CD4-positive, alpha-beta T cell treated with Interleukin-4 for 1 hour (primary cell): ENCODE results near the gene SLC30A7.

Experiments used
- DNase-seq, 2 donors: peaks; one replicate each; pipeline ENCODE4 v3.0.0-alpha.2; 2020 to 2022

Gene SLC30A7

DNA sequence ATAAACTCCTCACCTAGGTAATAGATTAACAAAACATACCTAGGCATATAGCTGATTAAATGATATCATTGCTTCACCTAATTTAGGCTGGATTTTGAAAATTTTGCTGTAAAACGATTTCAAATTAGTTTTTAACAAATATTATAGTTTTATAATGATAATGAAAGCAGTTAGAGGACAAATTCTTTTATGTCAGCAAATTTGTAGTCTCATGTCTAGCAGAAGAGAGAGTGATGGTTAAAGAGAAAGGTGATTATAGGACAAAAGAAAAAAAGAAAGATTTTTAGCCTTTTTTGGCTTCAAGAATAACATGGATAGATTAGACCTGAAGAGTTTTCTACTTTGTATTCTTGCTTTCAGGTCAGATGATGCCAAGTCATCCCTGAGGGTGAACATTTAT, 133.3 kb downstream of the SLC30A7 start:
- no peak for DNase-seq

GRCh38 chr1:101030881-101031280, 135.0 kb downstream of the SLC30A7 start:
- DNase-seq, result no peak
